Stimulated activated CD4-positive, alpha-beta T cell treated with anti-CD3 and anti-CD28 coated beads, Interleukin-1b, Interleukin-23, amount 100 ng/mL, for 4 hours (primary cell): ENCODE measurements around the gene MRPL12.

Source experiments
- DNase-seq, 2 donors: peaks; one replicate each; pipeline ENCODE4 v3.0.0-alpha.2; 2020; ENCODE audit warnings: low read depth in 2 of 2

MRPL12 gene

DNA sequence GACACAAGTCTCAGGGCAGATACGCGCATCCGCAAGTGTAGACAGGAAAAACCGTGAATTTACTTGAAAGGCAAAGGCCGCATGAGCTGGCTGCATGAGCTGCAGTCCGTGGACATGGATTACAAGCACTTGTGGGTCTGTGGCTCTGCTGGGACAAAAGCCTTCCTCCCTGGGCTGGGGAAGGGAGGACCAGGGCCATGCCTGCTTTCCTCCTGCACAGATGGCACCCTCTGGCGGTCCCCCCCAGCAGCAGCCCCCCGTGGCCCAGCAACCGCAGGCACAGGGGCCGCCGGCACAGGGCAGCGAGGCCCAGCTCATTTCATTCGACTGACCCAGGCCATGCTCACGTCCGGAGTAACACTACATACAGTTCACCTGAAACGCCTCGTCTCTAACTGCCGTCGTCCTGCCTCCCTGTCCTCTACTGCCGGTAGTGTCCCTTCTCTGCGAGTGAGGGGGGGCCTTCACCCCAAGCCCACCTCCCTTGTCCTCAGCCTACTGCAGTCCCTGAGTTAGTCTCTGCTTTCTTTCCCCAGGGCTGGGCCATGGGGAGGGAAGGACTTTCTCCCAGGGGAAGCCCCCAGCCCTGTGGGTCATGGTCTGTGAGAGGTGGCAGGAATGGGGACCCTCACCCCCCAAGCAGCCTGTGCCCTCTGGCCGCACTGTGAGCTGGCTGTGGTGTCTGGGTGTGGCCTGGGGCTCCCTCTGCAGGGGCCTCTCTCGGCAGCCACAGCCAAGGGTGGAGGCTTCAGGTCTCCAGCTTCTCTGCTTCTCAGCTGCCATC is 1.7 kb upstream of the MRPL12 start:
- DNase-seq: no peak

DNA sequence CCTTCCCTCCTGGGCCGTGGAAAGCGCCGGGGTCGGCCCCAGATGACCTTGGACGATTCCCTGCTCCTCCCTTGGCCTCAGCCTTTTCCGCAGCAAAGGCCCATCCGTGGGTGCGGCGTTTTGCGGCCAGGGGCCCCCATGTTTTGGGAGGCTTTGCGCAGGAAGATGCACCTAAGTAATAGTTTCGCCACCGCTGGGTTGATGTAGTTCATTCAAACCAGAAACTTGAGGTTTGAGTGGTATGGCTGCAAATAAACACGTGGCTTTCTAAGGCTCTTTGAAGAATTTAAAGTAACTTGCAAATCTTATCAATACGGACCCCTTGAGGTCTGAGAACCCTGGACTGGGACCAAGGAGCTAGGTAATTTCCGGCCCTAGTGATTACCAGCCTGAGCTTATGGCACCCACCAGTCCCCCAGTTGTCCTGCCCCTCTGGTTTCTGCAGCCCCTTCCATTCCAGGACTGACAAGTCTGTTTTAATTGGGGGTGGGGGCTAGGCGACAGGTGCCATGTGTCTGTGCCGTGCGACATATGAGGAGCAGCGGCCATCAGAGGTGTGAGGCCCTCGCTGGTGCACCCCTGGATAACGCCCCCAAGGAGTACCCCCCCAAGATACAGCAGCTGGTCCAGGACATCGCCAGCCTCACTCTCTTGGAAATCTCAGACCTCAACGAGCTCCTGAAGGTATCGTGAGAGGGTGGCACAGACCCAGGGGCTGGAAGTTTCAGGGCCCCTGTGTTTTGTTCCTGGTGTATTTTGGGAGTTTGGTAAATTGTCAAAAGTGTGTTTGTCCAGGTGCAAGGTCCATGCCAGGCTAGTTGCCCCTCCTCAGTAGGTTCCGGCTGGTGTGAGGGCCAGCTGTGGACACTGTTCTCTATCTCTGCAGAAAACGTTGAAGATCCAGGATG is 834 bp downstream of the MRPL12 start:
- DNase-seq: no peak

- no peak for DNase-seq
Observed at GRCh38 chr17:81705518-81706231, 2.5 kb downstream of the MRPL12 start.

GRCh38 chr17:81706232-81706611 is 3.1 kb downstream of the MRPL12 start:
- no peak for DNase-seq

GRCh38 chr17:81706757-81707624 is 3.8 kb downstream of the MRPL12 start:
- DNase-seq: no peak

GRCh38 chr17:81707725-81708646 is 4.8 kb downstream of the MRPL12 start:
- DNase-seq: no peak

GRCh38 chr17:81708739-81709185 is 5.6 kb downstream of the MRPL12 start:
- no peak for DNase-seq

- DNase-seq: peak in 1 of 2 donors; percentile 27
Observed at GRCh38 chr17:81710514-81711308, 7.5 kb downstream of the MRPL12 start.

- DNase-seq: peak; percentile 63 to 80
Observed at GRCh38 chr17:81711814-81712467, 8.8 kb downstream of the MRPL12 start, which contains the start of gene SLC25A10. TSS of gene SLC25A10 (plus strand) at chr17:81712284. CDS start at chr17:81712427, 143 bp downstream.

DNA sequence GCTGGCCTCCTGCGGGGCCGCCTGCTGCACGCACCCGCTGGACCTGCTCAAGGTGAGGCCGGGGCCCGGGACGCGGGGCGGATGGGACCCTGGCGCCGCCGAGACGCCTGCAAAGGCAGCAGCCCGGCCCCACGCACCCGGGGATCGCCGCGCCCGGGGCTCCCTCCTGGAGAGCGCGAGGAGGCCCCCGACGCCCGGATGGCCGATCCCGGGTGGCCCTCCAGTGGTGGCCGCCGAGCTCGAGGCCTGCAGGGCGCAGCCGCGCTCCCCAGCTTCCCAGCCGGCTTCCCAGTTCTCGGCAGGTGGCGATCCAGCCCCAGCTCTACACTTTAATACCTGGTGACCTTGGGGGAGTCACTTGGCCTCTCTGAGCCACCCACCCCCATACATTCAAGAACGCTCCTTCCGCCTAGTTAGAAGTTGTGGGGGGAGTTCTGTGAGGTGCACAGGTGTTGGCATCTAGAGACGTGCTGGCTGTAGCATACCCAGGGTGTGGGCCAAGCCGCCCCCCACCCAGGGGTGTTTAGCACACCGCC is 9.4 kb downstream of the MRPL12 start:
- no peak for DNase-seq

DNA sequence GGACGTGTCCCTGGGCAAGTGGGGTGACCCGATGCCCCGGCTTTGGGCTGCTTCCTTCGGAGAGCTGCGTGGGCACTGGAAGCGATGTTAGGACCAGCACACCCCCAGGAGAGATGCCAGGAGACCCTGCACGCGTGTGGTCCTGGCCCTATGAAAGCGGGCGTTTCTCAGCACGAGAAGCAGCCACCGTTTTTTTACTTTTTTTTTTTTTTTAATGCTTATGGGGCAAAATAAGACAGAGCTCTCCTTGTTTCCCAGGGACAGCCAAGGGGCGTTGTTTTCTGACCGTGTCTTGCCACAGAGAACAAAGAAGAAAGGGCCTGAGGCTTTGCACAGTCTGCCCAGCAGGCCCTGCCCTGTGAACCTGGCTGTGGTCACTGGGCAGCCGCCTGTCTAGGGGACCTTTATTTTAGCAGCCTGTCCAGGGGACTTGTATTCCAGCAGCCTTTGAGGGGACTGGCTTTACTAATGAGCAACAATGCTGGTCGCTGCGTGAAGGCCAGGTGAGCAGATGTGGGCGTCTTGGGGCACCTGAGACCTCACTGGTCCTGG is 9.9 kb downstream of the MRPL12 start:
- no peak for DNase-seq

- no peak for DNase-seq
Observed at GRCh38 chr17:81713556-81714411, 10.6 kb downstream of the MRPL12 start.

GRCh38 chr17:81714412-81715106 is 11.4 kb downstream of the MRPL12 start:
- DNase-seq: no peak

GRCh38 chr17:81715107-81715871 is 12.1 kb downstream of the MRPL12 start:
- no peak for DNase-seq

DNA sequence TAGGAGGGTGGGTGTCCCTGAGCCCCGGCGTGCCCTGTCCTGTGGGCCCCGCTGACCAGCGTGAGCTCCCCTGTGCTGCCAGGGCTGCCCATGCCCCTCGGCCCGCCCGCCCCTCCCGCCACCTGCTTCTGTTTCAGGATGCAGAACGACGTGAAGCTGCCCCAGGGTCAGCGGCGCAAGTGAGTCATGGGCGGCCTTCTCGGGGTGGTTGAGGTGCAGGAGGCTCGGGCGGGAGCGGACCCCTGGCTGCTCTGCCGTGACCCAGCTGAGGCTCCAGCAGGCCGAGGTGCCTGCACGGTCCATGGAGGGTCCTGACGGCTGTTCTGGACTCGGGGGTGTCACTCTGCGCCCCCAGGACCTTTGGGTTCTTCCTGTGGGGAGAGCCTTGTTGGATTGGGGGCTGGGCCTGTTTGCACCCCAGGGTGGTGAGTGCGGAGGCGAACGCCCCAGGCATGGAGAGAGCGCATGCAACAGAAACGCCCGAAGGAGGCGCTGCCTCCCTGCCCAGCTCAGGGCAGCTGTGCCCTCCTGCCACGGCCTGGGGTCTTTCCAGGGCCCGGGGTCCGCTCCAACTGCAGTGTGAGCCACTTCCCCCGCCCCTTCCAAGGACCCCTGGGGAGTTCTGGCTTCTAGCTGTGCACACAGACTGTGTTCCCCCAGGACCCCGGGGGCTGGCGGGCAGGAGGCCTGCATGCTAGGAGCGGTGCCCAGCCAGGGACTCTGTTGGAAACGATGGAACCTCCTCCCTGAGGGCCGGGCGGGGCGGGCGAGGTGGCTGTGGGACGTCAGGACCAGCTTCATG is 12.9 kb downstream of the MRPL12 start:
- DNase-seq: no peak
